ENCODE results near the gene SLC6A8. TPM values are rescaled to one million over a fixed set of nuclear protein-coding genes. Genes with fewer than 3 reads are reported as not detected.
"Not testable (repeated sequence)": the region's sequence is repeated elsewhere in the genome, so short reads cannot be mapped to it uniquely, and the experiment has no call there.

The SLC6A8 gene
- total RNA-seq, 4 donors from 2014 or later, result 26.5 to 43.5 (median 34.5) TPM

DNA sequence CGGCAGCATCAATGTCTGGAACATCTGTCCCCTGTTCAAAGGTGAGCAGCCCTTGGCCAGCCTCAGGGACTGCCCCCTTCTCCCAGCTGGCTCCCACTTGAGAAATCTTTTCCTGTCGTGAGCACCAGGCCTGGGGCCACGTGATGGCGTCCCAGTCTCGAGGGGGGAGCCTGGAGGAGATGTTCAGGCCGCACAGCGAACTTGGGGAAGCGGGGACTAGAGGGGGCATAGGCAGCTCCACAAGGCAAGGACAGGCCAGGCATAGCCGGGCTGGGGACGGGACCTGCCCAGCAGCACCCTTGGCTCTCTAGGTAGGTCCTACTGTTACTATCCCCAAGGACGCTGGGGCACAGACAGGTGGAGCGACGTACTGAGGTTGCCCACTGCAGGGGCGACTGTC is 2.7 kb downstream of the SLC6A8 start:
- no peak for DNase-seq (ENCODE audit: low spot score in 2 of 2)
- intact Hi-C loops (cut with DNase I; ENCODE audit: low total_unique reads), result no loop called here
- TF ChIP-seq POLR2A (IDR thresholded peaks at IDR 0.05), result no peak
- TF ChIP-seq, protein P1, sequence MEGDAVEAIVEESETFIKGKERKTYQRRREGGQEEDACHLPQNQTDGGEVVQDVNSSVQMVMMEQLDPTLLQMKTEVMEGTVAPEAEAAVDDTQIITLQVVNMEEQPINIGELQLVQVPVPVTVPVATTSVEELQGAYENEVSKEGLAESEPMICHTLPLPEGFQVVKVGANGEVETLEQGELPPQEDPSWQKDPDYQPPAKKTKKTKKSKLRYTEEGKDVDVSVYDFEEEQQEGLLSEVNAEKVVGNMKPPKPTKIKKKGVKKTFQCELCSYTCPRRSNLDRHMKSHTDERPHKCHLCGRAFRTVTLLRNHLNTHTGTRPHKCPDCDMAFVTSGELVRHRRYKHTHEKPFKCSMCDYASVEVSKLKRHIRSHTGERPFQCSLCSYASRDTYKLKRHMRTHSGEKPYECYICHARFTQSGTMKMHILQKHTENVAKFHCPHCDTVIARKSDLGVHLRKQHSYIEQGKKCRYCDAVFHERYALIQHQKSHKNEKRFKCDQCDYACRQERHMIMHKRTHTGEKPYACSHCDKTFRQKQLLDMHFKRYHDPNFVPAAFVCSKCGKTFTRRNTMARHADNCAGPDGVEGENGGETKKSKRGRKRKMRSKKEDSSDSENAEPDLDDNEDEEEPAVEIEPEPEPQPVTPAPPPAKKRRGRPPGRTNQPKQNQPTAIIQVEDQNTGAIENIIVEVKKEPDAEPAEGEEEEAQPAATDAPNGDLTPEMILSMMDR (IDR thresholded peaks at IDR 0.05), result no peak
- 46 to 84% methylated on average over 7 to 12 of the region's 14 CpGs for WGBS, 2 donors
- no peak overlapping the region for H3K4me3 ChIP-seq (ENCODE audit: low read depth, poor library complexity, severe bottlenecking)

DNA sequence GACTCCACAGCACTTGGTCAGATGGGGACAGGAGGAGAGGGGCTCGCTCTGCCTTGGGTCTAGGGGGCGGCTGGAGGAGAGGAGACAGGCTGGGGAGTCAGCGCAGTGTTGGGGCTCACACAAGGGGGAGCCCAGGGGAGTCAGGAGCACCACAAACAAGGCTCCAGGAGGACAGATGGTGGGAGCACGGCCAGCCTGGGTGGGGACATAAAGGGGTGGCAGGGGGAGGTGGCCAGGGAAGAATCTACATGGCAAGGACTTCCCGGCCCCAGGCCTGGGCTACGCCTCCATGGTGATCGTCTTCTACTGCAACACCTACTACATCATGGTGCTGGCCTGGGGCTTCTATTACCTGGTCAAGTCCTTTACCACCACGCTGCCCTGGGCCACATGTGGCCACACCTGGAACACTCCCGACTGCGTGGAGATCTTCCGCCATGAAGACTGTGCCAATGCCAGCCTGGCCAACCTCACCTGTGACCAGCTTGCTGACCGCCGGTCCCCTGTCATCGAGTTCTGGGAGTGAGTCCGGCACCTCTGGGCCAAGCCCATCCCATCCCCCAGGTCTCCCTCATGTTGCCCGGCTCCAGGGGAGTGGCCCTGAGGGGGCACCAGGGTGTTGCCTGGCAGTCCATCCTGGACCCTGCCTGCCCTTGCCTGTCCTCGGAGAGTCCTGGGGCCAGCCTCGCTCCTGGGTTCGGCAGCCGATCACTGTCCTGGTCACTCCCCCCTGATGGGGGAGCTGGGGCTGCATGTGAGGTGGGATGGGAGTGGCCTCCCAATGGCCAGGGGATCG is 3.5 kb downstream of the SLC6A8 start:
- DNase-seq (ENCODE audit: low spot score in 2 of 2); intact Hi-C loops (cut with DNase I; ENCODE audit: low total_unique reads); H3K4me3 ChIP-seq (ENCODE audit: low read depth, poor library complexity, severe bottlenecking): not testable (repeated sequence)
- WGBS, 2 donors, result 25 to 84% methylated on average over 2 to 20 of the region's 21 CpGs

DNA sequence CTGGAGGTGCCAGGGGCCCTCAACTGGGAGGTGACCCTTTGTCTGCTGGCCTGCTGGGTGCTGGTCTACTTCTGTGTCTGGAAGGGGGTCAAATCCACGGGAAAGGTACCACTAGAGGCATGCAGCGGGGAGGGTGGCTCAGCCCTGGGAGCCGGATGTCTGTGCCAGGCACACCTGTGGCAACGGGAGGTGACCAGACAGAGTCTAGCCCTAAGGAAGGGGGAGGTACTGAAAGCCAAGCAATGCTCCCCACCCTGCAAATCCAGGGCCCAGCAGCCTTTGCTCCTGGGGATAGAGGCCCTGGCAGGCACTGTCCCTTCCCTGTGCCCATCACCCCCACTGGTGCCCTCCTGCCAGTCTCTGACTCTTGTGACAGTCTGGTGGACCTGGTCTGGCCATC is 4.3 kb downstream of the SLC6A8 start:
- TF ChIP-seq POLR2A (IDR thresholded peaks at IDR 0.05), result no peak
- TF ChIP-seq, protein P1 (IDR thresholded peaks at IDR 0.05), result no peak
- intact Hi-C loops (cut with DNase I; ENCODE audit: low total_unique reads), result no loop called here
- WGBS, 2 donors, result 75% methylated on average over 4 of the region's 4 CpGs; no CpG with 5 or more reads in 1 of the 2 donors
- no peak overlapping the region for H3K4me3 ChIP-seq (ENCODE audit: low read depth, poor library complexity, severe bottlenecking)
- DNase-seq (ENCODE audit: low spot score in 2 of 2), result no peak

DNA sequence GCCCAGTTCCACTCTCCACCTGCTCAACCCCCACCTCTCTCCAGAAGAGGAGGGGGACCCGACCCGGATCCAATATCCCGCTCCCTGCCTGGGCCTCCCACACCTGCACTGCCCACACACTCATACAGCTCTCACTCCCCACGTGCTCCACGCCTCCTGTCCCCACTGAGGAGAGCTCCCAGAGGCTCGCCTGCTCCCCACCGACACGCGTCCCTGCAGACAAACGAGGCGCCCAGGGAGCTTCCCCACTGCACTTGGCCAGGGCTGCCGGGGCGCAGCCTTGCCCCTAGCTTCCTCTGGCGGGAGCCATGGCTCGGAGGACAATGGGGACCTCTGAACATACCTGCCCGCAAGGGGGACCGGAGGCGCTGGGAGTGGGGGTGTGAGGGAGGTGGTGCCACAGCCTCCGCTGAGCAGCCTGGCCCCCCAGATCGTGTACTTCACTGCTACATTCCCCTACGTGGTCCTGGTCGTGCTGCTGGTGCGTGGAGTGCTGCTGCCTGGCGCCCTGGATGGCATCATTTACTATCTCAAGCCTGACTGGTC is 5.0 kb downstream of the SLC6A8 start:
- H3K4me3 ChIP-seq (ENCODE audit: low read depth, poor library complexity, severe bottlenecking), result no peak overlapping the region
- TF ChIP-seq POLR2A (IDR thresholded peaks at IDR 0.05), result no peak
- TF ChIP-seq, protein P1 (IDR thresholded peaks at IDR 0.05), result no peak
- WGBS, 2 donors, result 50 to 75% methylated on average over 5 to 24 of the region's 24 CpGs
- DNase-seq (ENCODE audit: low spot score in 2 of 2), result no peak
- intact Hi-C loops (cut with DNase I; ENCODE audit: low total_unique reads), result no loop called here

DNA sequence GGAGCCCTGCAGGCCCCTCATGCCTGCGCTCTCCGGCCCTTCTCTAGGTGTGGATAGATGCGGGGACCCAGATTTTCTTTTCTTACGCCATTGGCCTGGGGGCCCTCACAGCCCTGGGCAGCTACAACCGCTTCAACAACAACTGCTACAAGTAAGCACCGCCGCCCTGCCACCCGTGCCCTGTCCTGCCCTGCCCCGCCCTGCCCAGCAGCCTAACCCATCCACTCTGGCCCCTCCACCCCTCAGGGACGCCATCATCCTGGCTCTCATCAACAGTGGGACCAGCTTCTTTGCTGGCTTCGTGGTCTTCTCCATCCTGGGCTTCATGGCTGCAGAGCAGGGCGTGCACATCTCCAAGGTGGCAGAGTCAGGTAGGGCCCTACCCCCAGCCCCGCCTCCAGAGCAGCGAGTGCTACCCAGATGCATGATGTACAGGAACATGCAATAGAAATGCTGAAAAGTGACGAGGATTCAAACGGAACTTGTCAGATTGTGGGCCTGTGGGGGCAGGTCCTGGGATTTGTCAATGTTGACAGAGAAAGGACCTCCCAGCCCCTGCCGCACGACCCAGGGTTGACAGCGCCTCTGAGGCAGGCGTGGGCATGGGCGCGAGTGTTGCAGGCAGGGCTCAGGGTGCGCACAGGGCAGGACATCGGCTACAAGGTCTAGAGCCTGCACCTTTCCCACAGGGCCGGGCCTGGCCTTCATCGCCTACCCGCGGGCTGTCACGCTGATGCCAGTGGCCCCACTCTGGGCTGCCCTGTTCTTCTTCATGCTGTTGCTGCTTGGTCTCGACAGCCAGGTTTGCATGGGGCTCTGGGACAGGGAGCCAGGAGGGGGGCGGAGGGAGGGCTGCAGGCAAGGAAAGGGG is 5.7 kb downstream of the SLC6A8 start:
- no peak overlapping the region for H3K4me3 ChIP-seq (ENCODE audit: low read depth, poor library complexity, severe bottlenecking)
- no peak for TF ChIP-seq POLR2A (IDR thresholded peaks at IDR 0.05)
- TF ChIP-seq, protein P1 (IDR thresholded peaks at IDR 0.05), result no peak
- intact Hi-C loops (cut with DNase I; ENCODE audit: low total_unique reads), result no loop called here
- no peak for DNase-seq (ENCODE audit: low spot score in 2 of 2)
- WGBS, 2 donors, result 28 to 76% methylated on average over 17 to 31 of the region's 31 CpGs

DNA sequence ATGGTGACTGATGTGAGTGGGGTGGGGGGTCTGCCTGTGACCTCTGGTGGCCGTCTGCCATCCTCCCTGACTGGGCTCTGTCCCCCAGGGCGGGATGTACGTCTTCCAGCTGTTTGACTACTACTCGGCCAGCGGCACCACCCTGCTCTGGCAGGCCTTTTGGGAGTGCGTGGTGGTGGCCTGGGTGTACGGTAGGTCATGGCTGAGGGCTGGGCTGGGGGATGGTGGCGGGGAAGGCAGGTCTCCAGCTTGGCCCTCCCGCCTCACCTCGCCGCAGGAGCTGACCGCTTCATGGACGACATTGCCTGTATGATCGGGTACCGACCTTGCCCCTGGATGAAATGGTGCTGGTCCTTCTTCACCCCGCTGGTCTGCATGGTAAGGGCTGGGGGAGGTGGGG is 6.5 kb downstream of the SLC6A8 start:
- WGBS, 2 donors, result 85 to 93% methylated on average over 9 to 16 of the region's 16 CpGs
- H3K4me3 ChIP-seq (ENCODE audit: low read depth, poor library complexity, severe bottlenecking); intact Hi-C loops (cut with DNase I; ENCODE audit: low total_unique reads); DNase-seq (ENCODE audit: low spot score in 2 of 2): not testable (repeated sequence)
